Neutrophil (primary cell): ENCODE measurements around the gene ZNF660.

Source experiments
- H3K27ac ChIP-seq: fragments of 200-600 bp; sonication (generic); 2 replicates; pipeline ENCODE4 v1.5.1; 2016; ENCODE audit warnings: mild to moderate bottlenecking, moderate library complexity
- H3K27me3 ChIP-seq: fragments of 200-600 bp; sonication (generic); 2 replicates; pipeline ENCODE4 v1.6.0; 2016; ENCODE audit warnings: mild to moderate bottlenecking
- H3K36me3 ChIP-seq: fragments of 200-600 bp; sonication (generic); 2 replicates; pipeline ENCODE4 v1.5.1; 2017
- H3K4me1 ChIP-seq, 2 experiments: fragments of 200-600 bp in 1 of 2; sonication (generic) in 1 of 2; 1 replicate in 1 of 2; 2 replicates in 1 of 2; pipeline versions ENCODE4 v1.5.1 to v1.6.1; 2013 to 2016; ENCODE audit warnings: low read depth in 1 of 2, low read length in 1 of 2, mild to moderate bottlenecking in 1 of 2, moderate library complexity in 1 of 2; ENCODE audit not compliant: control insufficient read depth in 1 of 2, insufficient read depth in 1 of 2
- H3K4me3 ChIP-seq, 2 experiments: fragments of 200-600 bp in 1 of 2; sonication (generic) in 1 of 2; 1 replicate in 1 of 2; 2 replicates in 1 of 2; pipeline ENCODE4 v1.5.1; 2013 to 2016; ENCODE audit warnings: low read depth in 1 of 2, low read length in 1 of 2, mild to moderate bottlenecking in 1 of 2, moderate library complexity in 1 of 2
- H3K9me3 ChIP-seq: fragments of 200-600 bp; sonication (generic); 2 replicates; pipeline ENCODE4 v1.5.1; 2016
- TF ChIP-seq, protein P1 (sequence below): fragments of 200-600 bp; sonication (generic); IDR thresholded peaks from 2 replicates; pipeline ENCODE4 v1.5.1; 2016; ENCODE audit warnings: antibody characterized with exemption

Gene ZNF660

DNA sequence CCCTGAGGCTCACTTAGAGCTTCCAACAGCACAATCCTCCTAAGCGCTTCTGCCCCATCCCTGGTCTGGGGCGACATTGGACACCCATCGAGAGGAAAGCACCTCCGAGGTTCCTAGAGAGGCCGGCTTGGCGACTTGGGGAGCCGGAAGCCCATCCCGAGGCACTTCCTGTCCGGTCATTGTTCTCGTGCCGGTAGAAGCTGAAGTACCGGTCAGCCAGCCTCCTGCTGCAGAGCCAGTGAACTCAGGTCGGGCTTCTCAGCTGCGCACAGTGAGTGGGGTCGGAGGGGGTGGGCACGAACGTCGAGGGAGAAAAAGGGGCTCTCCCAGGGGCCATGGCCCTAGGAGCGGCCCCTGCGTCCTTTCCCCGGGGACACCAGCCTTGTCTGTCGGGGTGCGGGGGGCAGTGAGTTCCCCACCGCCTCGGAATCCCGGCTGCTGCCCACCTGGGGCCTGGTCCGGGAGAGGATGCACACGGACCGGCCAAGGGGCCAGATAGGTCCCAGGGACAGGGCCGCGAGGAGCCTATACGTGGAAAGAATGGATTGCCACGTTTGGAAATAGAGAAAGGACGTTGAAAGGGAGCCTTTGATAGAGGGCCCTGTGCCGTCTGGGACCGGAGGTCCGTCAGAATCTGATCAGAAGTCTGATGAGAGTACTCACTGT, 63.9 kb downstream of the ZNF660 start, which contains the start of gene ZNF35:
Gene ZNF35 (plus strand): TSS at position 169 of the 666 bp plus-strand sequence. CDS start 2,336 bp downstream, outside the sequence.
- peaks cover 10 to 13% of the 10 kb centered on the region in 2 experiments for H3K4me1 ChIP-seq
- H3K9me3 ChIP-seq: peaks cover under 1% of the 10 kb centered on the region
- TF ChIP-seq, protein P1, sequence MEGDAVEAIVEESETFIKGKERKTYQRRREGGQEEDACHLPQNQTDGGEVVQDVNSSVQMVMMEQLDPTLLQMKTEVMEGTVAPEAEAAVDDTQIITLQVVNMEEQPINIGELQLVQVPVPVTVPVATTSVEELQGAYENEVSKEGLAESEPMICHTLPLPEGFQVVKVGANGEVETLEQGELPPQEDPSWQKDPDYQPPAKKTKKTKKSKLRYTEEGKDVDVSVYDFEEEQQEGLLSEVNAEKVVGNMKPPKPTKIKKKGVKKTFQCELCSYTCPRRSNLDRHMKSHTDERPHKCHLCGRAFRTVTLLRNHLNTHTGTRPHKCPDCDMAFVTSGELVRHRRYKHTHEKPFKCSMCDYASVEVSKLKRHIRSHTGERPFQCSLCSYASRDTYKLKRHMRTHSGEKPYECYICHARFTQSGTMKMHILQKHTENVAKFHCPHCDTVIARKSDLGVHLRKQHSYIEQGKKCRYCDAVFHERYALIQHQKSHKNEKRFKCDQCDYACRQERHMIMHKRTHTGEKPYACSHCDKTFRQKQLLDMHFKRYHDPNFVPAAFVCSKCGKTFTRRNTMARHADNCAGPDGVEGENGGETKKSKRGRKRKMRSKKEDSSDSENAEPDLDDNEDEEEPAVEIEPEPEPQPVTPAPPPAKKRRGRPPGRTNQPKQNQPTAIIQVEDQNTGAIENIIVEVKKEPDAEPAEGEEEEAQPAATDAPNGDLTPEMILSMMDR: no peak
- peaks cover 24% of the 10 kb centered on the region for H3K36me3 ChIP-seq
- peak within 1 kb of the TSS; percentile 60 to 65 for H3K4me3 ChIP-seq
- H3K27ac ChIP-seq: peak within 1 kb of the TSS; percentile 1
- H3K27me3 ChIP-seq: no peaks in the 10 kb centered on the region
